ENCODE measurements around the gene GLT1D1.
A peak's percentile ranks its signal among the peaks of the same experiment; 100 is the strongest.
"Not testable (repeated sequence)": the region's sequence is repeated elsewhere in the genome, so short reads cannot be mapped to it uniquely, and the experiment has no call there.

The GLT1D1 gene

DNA sequence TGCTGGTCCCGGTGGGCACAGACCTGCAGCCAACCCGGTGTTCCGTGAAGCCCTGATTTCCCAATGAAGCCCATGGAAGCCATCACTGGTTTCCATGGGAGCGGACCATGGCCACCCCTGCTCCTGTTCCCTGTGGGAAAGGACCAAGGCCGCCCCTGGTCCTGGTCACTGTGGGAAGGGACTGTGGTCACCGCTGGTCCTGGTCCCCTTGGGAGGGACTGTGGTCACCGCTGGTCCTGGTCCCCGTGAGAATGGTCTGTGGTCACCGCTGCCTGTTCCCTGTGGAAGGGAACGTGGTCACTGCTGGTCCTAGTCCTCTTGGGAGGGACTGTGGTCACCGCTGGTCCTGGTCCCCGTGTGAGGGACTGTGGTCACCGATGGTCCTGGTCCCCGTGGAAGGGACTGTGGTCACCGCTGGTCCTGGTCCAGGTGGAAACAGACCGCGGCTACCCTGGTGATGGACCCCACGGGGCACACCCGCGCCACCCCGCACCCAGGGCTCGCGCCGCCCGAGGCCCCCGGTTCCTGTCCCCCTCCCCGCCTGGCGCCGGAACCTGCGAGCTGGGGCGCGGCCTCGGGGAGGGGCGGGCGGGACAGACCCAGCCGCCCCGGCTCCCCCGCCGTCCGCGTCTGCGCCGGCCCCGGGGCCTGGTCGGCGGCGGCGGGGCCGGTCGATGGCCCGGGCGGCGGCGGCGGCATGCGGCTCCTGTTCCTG lies at the start of gene GLT1D1:
Gene GLT1D1, plus strand, starts transcription at position 594 of the 715 bp plus-strand sequence. Its CDS starts 104 bp downstream, at position 698.
- peaks cover 0 to 6% of the 10 kb centered on the region in 2 donors for H3K4me1 ChIP-seq (ENCODE audit: control insufficient read depth in 1 of 2, insufficient read depth in 2 of 2, low read length in 2 of 2)
- no peak within 1 kb of the TSS for H3K27ac ChIP-seq (ENCODE audit: low read length)
- no peaks in the 10 kb centered on the region for H3K36me3 ChIP-seq (ENCODE audit: control insufficient read depth in 1 of 2, insufficient read depth in 2 of 2, low read length in 2 of 2)
- H3K4me3 ChIP-seq (ENCODE audit: low read depth in 1 of 2, low read length in 2 of 2), result peak within 1 kb of the TSS in 1 of 2 donors; percentile 59
- H3K27me3 ChIP-seq (ENCODE audit: low read depth, low read length), result peaks cover 10% of the 10 kb centered on the region
- no peaks in the 10 kb centered on the region for H3K9me3 ChIP-seq (ENCODE audit: control insufficient read depth in 1 of 2, low read length in 2 of 2)

GRCh38 chr12:128803788-128804187 lies 49.5 kb upstream of the GLT1D1 start:
- Histone ChIP-seq H3K27me3 (ENCODE audit: low read depth, low read length) (no peaks in the 10 kb centered on the region), H3K27ac (ENCODE audit: low read length) (no peak overlapping the region), H3K4me1 (ENCODE audit: control insufficient read depth in 1 of 2, insufficient read depth in 2 of 2, low read length in 2 of 2) (no peaks in the 10 kb centered on the region), H3K36me3 (ENCODE audit: control insufficient read depth in 1 of 2, insufficient read depth in 2 of 2, low read length in 2 of 2) (peaks cover 38 to 57% of the 10 kb centered on the region in 2 donors), H3K4me3 (ENCODE audit: low read depth in 1 of 2, low read length in 2 of 2) (no peak overlapping the region), H3K9me3 (ENCODE audit: control insufficient read depth in 1 of 2, low read length in 2 of 2) (peaks cover 0 to 2% of the 10 kb centered on the region in 2 donors)

GRCh38 chr12:128804762-128805161 lies 48.5 kb upstream of the GLT1D1 start:
- H3K27ac ChIP-seq (ENCODE audit: low read length), result no peak overlapping the region
- H3K4me3 ChIP-seq (ENCODE audit: low read depth in 1 of 2, low read length in 2 of 2), result no peak overlapping the region
- peaks cover 0 to 2% of the 10 kb centered on the region in 2 donors for H3K9me3 ChIP-seq (ENCODE audit: control insufficient read depth in 1 of 2, low read length in 2 of 2)
- no peaks in the 10 kb centered on the region for H3K27me3 ChIP-seq (ENCODE audit: low read depth, low read length)
- H3K4me1 ChIP-seq (ENCODE audit: control insufficient read depth in 1 of 2, insufficient read depth in 2 of 2, low read length in 2 of 2), result peaks cover under 1 to 1% of the 10 kb centered on the region in 2 donors
- H3K36me3 ChIP-seq (ENCODE audit: control insufficient read depth in 1 of 2, insufficient read depth in 2 of 2, low read length in 2 of 2), result peaks cover 33 to 50% of the 10 kb centered on the region in 2 donors

- not testable (repeated sequence) for H3K27ac ChIP-seq (ENCODE audit: low read length); H3K9me3 ChIP-seq (ENCODE audit: control insufficient read depth in 1 of 2, low read length in 2 of 2); H3K27me3 ChIP-seq (ENCODE audit: low read depth, low read length); H3K4me3 ChIP-seq (ENCODE audit: low read depth in 1 of 2, low read length in 2 of 2); H3K4me1 ChIP-seq (ENCODE audit: control insufficient read depth in 1 of 2, insufficient read depth in 2 of 2, low read length in 2 of 2)
- H3K36me3 ChIP-seq (ENCODE audit: control insufficient read depth in 1 of 2, insufficient read depth in 2 of 2, low read length in 2 of 2), result peaks cover 27 to 43% of the 10 kb centered on the region in 2 donors
Observed at GRCh38 chr12:128805406-128805805, 47.9 kb upstream of the GLT1D1 start.

- peaks cover 21 to 31% of the 10 kb centered on the region in 2 donors for H3K36me3 ChIP-seq (ENCODE audit: control insufficient read depth in 1 of 2, insufficient read depth in 2 of 2, low read length in 2 of 2)
- no peak overlapping the region for H3K27ac ChIP-seq (ENCODE audit: low read length)
- peaks cover 10 to 18% of the 10 kb centered on the region in 2 donors for H3K4me1 ChIP-seq (ENCODE audit: control insufficient read depth in 1 of 2, insufficient read depth in 2 of 2, low read length in 2 of 2)
- H3K4me3 ChIP-seq (ENCODE audit: low read depth in 1 of 2, low read length in 2 of 2), result no peak overlapping the region
- no peaks in the 10 kb centered on the region for H3K27me3 ChIP-seq (ENCODE audit: low read depth, low read length)
- peaks cover 0 to 2% of the 10 kb centered on the region in 2 donors for H3K9me3 ChIP-seq (ENCODE audit: control insufficient read depth in 1 of 2, low read length in 2 of 2)
Observed at GRCh38 chr12:128806573-128806972, 46.7 kb upstream of the GLT1D1 start.

DNA sequence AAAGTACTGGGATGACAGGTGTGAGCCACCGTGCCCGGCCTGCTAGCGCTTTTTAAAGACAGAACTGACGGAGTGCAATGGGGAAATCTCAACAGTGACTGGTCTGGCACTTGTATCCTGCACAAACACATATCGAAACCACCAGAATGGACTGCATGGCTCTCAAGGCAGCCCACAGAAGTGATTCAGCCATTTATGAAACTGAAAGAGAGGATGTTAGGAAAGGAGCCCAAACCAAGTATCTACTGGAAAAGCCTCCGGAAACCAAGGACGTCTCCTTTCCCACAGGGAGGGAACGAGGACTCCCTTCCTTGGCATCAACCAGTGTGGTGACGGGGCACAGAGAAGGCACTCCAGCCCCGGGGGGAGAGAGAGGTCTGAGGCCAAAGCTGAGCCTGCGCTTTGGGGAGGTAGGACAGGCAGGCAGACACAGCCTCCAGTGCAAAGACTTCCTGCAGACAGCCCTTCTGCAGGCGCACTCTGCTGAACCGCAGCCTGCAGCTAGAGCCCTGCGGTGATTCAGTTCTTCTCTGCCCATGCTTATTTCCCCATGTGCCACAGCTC lies 46.0 kb upstream of the GLT1D1 start:
- Histone ChIP-seq H3K4me1 (ENCODE audit: control insufficient read depth in 1 of 2, insufficient read depth in 2 of 2, low read length in 2 of 2) (peaks cover 10 to 18% of the 10 kb centered on the region in 2 donors), H3K27me3 (ENCODE audit: low read depth, low read length) (no peaks in the 10 kb centered on the region), H3K27ac (ENCODE audit: low read length) (no peak overlapping the region), H3K36me3 (ENCODE audit: control insufficient read depth in 1 of 2, insufficient read depth in 2 of 2, low read length in 2 of 2) (peaks cover 21 to 31% of the 10 kb centered on the region in 2 donors), H3K9me3 (ENCODE audit: control insufficient read depth in 1 of 2, low read length in 2 of 2) (peaks cover 0 to 2% of the 10 kb centered on the region in 2 donors), H3K4me3 (ENCODE audit: low read depth in 1 of 2, low read length in 2 of 2) (no peak overlapping the region)

DNA sequence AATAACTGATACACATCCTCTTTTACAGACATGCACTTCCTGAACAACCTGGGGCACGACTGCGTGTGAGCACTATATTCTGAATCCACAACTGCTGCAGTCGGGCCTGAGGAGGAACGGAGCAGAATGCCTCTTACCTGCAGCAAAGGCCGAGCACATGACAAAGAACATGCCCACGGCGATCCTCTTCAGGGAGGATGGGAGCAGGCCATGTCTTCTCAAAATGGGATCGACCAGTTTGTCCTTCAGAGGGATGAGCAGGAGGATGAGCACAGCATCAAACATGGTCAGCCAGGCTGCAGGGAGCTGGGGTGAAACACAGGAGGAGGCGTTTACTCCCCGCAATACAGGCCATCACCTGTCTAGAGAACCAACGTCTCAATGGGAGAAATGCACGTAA lies 44.6 kb upstream of the GLT1D1 start:
- H3K27me3 ChIP-seq (ENCODE audit: low read depth, low read length), result no peaks in the 10 kb centered on the region
- H3K4me3 ChIP-seq (ENCODE audit: low read depth in 1 of 2, low read length in 2 of 2), result no peak overlapping the region
- H3K4me1 ChIP-seq (ENCODE audit: control insufficient read depth in 1 of 2, insufficient read depth in 2 of 2, low read length in 2 of 2), result peaks cover 10 to 18% of the 10 kb centered on the region in 2 donors
- peaks cover 0 to 2% of the 10 kb centered on the region in 2 donors for H3K9me3 ChIP-seq (ENCODE audit: control insufficient read depth in 1 of 2, low read length in 2 of 2)
- H3K27ac ChIP-seq (ENCODE audit: low read length), result no peak overlapping the region
- H3K36me3 ChIP-seq (ENCODE audit: control insufficient read depth in 1 of 2, insufficient read depth in 2 of 2, low read length in 2 of 2), result peaks cover 26 to 27% of the 10 kb centered on the region in 2 donors

DNA sequence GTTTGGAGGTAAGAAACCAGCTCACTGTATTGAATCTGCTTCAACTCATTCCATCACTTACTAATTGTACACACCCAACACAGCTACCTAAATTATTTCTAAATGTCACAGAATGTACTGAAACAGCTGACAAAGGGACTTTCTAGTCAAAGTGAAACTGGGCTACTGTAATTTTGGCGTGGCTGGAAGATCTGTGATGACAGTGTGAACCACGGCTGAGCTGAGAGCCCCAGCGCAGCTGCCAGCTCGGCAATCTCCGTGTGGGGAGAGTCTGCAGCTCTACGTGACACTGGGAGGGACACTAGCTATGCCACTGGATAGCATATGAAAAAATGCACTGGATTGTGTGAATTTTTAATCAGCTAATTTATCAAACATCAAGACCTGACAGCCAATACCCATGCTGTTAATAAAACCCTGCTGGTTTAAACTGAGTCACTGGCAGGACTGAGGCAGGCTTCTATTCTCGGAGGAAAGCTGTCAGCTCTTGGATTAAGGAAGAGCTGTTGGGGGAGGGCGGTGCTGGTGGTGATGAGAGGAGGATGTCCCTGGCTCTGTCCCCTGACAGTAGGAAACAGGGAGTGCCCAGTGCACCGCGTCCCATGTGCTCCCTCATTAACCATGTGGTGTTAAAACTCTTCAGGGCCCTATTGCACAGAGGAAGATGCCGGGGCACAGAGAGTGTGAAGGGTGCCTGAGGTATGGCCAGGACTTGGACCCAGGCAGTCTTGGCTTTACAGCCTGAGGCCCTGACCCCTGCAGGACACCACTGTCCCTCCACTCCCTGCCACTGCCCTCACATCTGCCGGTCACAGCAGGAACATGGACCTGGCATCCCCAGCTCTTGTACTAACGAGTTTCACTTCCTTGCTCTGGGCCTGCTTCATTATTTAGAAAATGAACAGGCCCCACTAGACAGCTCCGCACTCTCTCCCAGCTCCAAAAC lies 42.8 kb upstream of the GLT1D1 start:
- Histone ChIP-seq H3K36me3 (ENCODE audit: control insufficient read depth in 1 of 2, insufficient read depth in 2 of 2, low read length in 2 of 2) (peaks cover 16 to 27% of the 10 kb centered on the region in 2 donors), H3K4me3 (ENCODE audit: low read depth in 1 of 2, low read length in 2 of 2) (no peak overlapping the region), H3K9me3 (ENCODE audit: control insufficient read depth in 1 of 2, low read length in 2 of 2) (no peaks in the 10 kb centered on the region), H3K27ac (ENCODE audit: low read length) (peak overlapping the region; percentile 58), H3K4me1 (ENCODE audit: control insufficient read depth in 1 of 2, insufficient read depth in 2 of 2, low read length in 2 of 2) (peaks cover 10 to 18% of the 10 kb centered on the region in 2 donors), H3K27me3 (ENCODE audit: low read depth, low read length) (no peaks in the 10 kb centered on the region)

DNA sequence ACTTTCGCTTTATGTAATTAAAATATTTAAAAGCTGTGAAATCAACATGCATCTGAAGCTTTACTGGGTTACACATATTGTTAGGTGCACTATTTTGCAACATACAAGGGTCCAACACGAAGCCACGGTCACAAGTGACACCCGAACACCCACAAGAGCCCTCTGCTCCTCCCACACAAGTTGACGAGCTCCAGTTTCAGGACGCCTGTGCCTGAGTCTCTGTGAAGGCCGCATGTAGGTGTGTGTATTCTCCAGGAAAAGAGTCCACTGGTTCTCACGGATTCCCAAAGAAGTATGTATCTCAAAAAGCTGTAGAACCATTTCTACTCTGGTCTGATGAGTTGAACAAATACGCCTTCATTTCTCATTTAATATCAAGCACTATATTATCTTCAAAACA lies 41.5 kb upstream of the GLT1D1 start:
- Histone ChIP-seq H3K4me1 (ENCODE audit: control insufficient read depth in 1 of 2, insufficient read depth in 2 of 2, low read length in 2 of 2) (peaks cover 10 to 26% of the 10 kb centered on the region in 2 donors), H3K27ac (ENCODE audit: low read length) (no peak overlapping the region)

DNA sequence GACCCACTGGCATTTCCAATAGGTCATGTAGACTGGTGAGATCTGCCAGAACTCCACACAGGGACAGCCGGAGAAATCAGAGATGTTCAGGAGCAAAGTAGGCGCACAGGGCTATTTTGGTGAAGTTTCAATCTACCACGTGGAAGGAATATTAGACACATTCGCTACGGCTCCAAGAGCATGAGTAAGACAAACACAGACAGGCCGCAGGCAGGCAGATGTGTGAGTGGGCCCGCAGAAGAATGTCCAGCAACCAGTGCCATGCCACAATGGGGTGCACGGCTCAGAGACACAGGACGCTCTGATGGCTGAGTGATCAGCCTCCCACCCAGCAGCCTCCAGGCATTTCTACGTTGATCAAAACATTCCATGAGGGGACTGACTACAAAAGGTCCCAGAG lies 39.9 kb upstream of the GLT1D1 start:
- no peaks in the 10 kb centered on the region for H3K9me3 ChIP-seq (ENCODE audit: control insufficient read depth in 1 of 2, low read length in 2 of 2)
- no peak overlapping the region for H3K4me3 ChIP-seq (ENCODE audit: low read depth in 1 of 2, low read length in 2 of 2)
- H3K36me3 ChIP-seq (ENCODE audit: control insufficient read depth in 1 of 2, insufficient read depth in 2 of 2, low read length in 2 of 2), result peaks cover 3 to 12% of the 10 kb centered on the region in 2 donors
- peaks cover 24 to 36% of the 10 kb centered on the region in 2 donors for H3K4me1 ChIP-seq (ENCODE audit: control insufficient read depth in 1 of 2, insufficient read depth in 2 of 2, low read length in 2 of 2)
- no peaks in the 10 kb centered on the region for H3K27me3 ChIP-seq (ENCODE audit: low read depth, low read length)
- H3K27ac ChIP-seq (ENCODE audit: low read length), result no peak overlapping the region

More for the DNA sequence above, 41.5 kb upstream of the GLT1D1 start:
- Histone ChIP-seq H3K4me3 (ENCODE audit: low read depth in 1 of 2, low read length in 2 of 2) (no peak overlapping the region), H3K36me3 (ENCODE audit: control insufficient read depth in 1 of 2, insufficient read depth in 2 of 2, low read length in 2 of 2) (peaks cover 16 to 24% of the 10 kb centered on the region in 2 donors), H3K27me3 (ENCODE audit: low read depth, low read length) (no peaks in the 10 kb centered on the region), H3K9me3 (ENCODE audit: control insufficient read depth in 1 of 2, low read length in 2 of 2) (no peaks in the 10 kb centered on the region)

DNA sequence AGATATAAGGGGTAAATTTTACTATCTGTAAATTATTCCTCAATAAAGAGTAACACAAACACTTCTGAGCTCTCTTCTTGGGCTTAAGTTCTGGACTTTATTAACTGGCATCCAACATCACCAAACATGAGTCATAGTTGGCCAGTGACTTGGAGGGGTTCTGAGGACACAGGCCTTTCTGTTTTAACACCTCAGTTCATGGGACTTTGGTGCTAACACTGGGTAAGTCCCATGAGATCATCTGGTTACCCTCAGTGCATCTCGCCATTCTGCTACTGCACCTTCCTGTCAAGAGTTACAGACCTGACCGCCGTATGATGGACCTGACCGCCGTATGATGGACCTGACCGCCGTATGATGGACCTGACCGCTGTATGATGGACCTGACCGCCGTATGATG lies 39.4 kb upstream of the GLT1D1 start:
- H3K4me3 ChIP-seq (ENCODE audit: low read depth in 1 of 2, low read length in 2 of 2), result no peak overlapping the region
- H3K27me3 ChIP-seq (ENCODE audit: low read depth, low read length), result no peaks in the 10 kb centered on the region
- H3K36me3 ChIP-seq (ENCODE audit: control insufficient read depth in 1 of 2, insufficient read depth in 2 of 2, low read length in 2 of 2), result peaks cover 0 to 7% of the 10 kb centered on the region in 2 donors
- H3K27ac ChIP-seq (ENCODE audit: low read length), result no peak overlapping the region
- H3K9me3 ChIP-seq (ENCODE audit: control insufficient read depth in 1 of 2, low read length in 2 of 2), result no peaks in the 10 kb centered on the region
- peaks cover 27 to 39% of the 10 kb centered on the region in 2 donors for H3K4me1 ChIP-seq (ENCODE audit: control insufficient read depth in 1 of 2, insufficient read depth in 2 of 2, low read length in 2 of 2)
